GM20000 (cell line): ENCODE measurements around the gene SUGCT.

Source experiments
- DNase-seq: peaks from one replicate; pipeline ENCODE4 v3.0.0; 2012; ENCODE audit warnings: low spot score
- TF ChIP-seq, protein P1 (sequence below): IDR thresholded peaks from 2 replicates; pipeline ENCODE4 v1.5.1; 2012; ENCODE audit warnings: mild to moderate bottlenecking, control low read depth; ENCODE audit errors: extremely low read depth, missing control alignments

SUGCT gene

DNA sequence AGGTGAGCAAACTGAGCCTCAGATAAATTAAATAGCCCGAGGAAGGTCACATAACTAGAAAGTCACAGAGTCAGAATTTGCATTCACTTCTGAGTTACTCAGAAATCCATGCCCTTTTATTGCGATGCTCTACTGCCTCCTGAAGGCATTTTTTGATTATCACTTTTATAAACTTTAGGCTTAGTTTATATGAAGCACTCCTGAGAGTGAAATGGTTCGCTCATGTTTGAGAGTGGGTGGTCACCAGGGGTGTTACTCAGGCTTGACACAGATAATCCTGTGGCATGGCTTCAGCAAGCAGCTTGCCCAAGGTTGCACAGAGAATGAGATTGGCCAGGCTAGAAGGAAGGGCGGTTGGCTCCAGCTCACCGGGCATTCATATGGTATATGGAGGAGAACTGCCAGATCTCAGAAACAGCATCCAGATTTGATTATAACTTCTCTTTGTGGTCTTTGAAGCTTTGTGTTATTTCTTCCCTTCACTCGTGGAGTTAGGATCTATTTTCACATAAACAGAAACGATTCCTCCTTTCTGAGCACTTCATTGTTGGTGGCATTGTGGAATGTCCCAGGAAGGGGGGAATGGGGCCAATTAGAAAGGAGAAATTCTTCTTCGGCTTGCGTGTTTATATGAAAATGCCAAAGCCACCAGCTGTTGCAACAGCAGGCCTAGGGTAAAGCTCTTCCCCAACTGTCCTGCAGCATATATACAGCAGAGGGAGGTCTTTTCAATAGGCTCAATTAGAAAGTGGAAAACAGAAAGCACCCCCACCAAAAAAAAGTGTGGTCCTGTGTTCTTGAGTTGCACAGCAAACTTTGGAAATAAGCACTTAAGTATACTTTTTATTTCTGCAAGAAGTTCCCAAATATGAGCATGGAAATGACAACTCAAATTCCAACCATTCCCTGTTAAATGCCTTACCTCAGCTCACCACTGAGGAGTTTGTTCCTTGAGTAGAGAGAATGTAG, 628.8 kb downstream of the SUGCT start:
- TF ChIP-seq, protein P1, sequence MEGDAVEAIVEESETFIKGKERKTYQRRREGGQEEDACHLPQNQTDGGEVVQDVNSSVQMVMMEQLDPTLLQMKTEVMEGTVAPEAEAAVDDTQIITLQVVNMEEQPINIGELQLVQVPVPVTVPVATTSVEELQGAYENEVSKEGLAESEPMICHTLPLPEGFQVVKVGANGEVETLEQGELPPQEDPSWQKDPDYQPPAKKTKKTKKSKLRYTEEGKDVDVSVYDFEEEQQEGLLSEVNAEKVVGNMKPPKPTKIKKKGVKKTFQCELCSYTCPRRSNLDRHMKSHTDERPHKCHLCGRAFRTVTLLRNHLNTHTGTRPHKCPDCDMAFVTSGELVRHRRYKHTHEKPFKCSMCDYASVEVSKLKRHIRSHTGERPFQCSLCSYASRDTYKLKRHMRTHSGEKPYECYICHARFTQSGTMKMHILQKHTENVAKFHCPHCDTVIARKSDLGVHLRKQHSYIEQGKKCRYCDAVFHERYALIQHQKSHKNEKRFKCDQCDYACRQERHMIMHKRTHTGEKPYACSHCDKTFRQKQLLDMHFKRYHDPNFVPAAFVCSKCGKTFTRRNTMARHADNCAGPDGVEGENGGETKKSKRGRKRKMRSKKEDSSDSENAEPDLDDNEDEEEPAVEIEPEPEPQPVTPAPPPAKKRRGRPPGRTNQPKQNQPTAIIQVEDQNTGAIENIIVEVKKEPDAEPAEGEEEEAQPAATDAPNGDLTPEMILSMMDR = no peak
- DNase-seq = no peak

DNA sequence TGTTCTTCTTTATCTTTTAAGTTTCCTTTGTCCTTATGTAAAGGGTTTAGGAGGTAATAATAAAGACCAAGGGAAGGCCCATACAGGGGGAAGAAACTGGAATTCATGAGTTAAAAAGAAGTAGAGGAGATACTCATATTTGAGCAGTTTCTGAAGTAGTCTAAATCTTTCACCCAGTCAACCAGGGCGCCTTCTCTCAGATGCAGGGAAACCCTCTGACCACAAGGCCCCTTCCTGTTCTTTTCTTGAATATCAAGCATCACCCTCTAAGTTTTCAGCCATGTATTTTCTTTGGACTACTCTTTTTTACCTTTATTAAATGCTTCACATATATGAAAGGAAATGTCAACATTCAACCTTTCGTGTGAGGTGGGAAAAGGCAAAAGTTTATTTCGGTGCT, 630.8 kb downstream of the SUGCT start:
- TF ChIP-seq, protein P1 = no peak
- DNase-seq = no peak

DNA sequence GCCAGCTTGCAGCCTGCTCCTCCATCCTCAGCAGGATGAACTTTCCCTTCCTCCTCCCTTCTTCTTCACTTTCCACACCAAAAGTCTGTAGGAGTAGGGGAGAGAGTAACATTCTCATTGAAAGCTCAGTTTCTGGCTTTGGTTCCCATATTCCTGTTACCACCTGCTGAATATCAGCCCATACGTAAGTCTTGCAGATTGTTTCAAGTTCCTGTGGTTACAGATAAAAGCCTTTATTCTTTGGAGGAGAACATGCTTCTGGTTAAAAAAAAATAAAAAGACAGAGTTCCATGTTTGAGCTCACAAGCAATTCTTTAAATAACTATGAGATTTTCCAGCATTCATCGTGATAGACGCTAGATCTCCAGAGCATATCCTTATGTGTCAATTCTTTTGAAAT, 637.3 kb downstream of the SUGCT start:
- TF ChIP-seq, protein P1 = no peak
- no peak for DNase-seq

DNA sequence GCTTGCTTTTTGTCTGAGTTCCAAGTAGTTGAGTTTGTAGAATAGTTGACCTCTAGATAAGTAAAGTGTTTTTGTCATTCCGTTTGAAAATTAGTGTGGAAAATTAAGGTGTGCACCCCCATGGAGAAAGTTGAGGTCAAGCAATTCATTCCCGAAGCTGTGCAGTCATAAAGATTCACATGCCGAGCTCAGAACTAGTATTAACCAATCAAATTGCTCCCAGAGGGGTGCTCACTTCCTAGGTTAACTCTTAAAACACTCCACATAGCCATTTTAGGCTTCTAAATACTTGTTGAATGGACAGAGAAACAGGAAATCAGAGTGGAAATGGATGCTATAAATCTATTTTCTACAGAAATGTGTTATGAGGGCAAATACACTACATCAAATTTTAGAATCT, 638.9 kb downstream of the SUGCT start:
- TF ChIP-seq, protein P1 = no peak
- DNase-seq = no peak

DNA sequence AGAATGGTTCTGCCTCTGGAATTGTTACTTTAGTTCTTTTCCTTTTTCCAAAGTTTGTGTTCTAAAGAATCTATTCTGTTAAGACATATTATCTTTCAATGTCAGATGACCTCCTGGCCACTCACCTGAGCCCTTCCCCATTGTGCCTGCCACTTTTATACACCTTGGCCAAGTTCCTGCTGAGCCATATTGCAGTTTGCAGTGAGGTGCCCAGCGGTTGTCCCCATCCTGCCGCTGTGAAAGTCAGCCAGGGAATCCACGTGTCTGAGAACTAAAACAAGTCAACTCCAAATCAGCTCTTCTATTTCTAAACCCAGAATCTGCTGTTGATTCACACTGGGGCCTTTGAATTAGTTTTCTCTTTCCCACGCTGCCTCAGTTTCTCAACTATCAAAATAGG, 641.1 kb downstream of the SUGCT start:
- TF ChIP-seq, protein P1 = no peak
- DNase-seq = no peak

DNA sequence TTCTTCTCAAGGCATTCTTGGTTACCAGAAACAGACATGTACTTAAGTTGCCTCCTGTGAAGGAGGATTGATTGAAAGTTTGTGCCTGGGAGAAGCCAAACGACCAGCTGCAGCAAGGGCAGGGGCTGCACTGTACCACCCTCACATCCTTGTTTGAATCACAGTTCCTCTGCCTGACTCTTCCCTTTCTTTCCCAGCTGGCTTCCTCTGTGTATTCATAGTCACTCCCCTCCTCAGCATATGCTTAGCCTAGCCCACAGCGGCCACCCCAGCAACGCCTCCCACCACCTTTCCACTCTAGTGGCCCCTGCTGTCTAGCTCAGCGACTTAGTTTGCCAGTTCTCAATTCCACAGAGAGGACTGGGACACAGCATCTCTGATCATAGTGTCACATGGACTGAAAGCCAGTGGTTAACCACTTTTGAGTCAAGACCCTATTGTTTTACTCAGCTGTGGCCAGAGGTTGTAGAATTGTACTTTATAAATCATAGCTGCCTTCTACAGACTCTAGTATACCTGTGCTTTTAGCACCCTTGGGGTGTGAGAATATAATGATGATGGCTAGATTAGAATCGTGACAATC, 643.0 kb downstream of the SUGCT start:
- TF ChIP-seq, protein P1 = no peak
- no peak for DNase-seq

DNA sequence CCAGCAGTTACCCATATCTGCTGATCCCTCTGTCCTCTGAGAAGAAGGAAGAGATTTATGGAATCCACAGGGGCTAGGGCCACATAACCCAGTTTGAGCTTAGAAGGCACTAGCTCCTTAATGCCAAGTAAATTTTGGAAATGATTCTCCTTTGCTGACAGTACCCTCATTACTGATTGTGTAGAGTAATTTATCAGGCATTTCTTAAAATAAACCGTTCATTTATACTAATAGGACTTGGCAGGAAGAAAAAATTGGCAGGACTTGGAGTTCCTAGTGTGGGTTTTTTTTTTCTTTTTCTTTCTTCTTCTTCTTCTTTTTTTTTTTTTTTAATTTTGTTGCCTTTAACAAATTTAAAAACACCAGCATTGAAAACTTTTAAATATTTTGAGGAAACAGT, 645.7 kb downstream of the SUGCT start:
- TF ChIP-seq, protein P1 = no peak
- no peak for DNase-seq
